T-cell (primary cell): ENCODE measurements around the gene HOXB1. TPM values are rescaled to one million over a fixed set of nuclear protein-coding genes. Genes with fewer than 3 reads are reported as not detected.

Experiments used
- total RNA-seq, 35 experiments: library from RNA in 6 of 35; stranded (reverse) in 6 of 35; fragments of 120-200 nt in 1 of 35; gene quantifications; one replicate each; pipeline versions ENCODE4 v1.2.1 to v1.2.4 and lab custom pipeline; 2013 to 2026

The HOXB1 gene
- total RNA-seq, 5 donors from 2014 or later (not counting 1 experiment from before 2014, with no cell fraction given), result not detected

Other genes starting within 250 kb of the HOXB1 start
- 100 to 1,000 TPM in 2 of 5 donors, 10 to 100 TPM in 3; 71.5 to 142 (median 80.4) TPM for gene SKAP1, start 100.8 kb downstream of the HOXB1 start, total RNA-seq
- 10 to 100 TPM; 12.1 to 37.3 (median 25.6) TPM for gene HOXB2, start 14.1 kb upstream of the HOXB1 start, total RNA-seq
- 1 to 10 TPM; 1.4 to 3.7 (median 1.5) TPM for gene HOXB4, start 47.3 kb upstream of the HOXB1 start, total RNA-seq
- 1 to 10 TPM; 3.5 to 7.7 (median 4.2) TPM for gene HOXB3, start 59.2 kb upstream of the HOXB1 start, total RNA-seq
- gene HOXB5, start 62.8 kb upstream of the HOXB1 start, total RNA-seq, result not detected
- gene HOXB6, start 74.0 kb upstream of the HOXB1 start, total RNA-seq, result under 1 TPM in 2 of 5 donors, not detected in 3; 0.16 to 0.33 TPM
- under 1 TPM in 3 of 5 donors, not detected in 2; 0.47 to 0.66 (median 0.60) TPM for gene HOXB7, start 80.0 kb upstream of the HOXB1 start, total RNA-seq
- gene HOXB8, start 84.3 kb upstream of the HOXB1 start, total RNA-seq, result not detected
- under 1 TPM in 4 of 5 donors, not detected in 1; 0.19 to 0.43 (median 0.30) TPM for gene HOXB9, start 95.3 kb upstream of the HOXB1 start, total RNA-seq
- not detected for gene PRAC1, start 191.5 kb upstream of the HOXB1 start, total RNA-seq
- not detected for gene PRAC2, start 192.2 kb upstream of the HOXB1 start, total RNA-seq
- under 1 TPM in 1 of 5 donors, not detected in 4; 0.13 TPM for gene HOXB13, start 197.7 kb upstream of the HOXB1 start, total RNA-seq